GM19025 (cell line): ENCODE data around the gene IFNA16.
A peak's percentile ranks its signal among the peaks of the same experiment; 100 is the strongest.
"Not testable (repeated sequence)": the region's sequence is repeated elsewhere in the genome, so short reads cannot be mapped to it uniquely, and the experiment has no call there.

ENCODE experiments used
- ATAC-seq: cut with Tn5 transposase; IDR thresholded peaks from one replicate; pipeline ENCODE4 v1.9.1; 2021; ENCODE audit warnings: mild to moderate bottlenecking, low read depth, moderate library complexity; ENCODE audit not compliant: unreplicated experiment

Gene IFNA16

DNA sequence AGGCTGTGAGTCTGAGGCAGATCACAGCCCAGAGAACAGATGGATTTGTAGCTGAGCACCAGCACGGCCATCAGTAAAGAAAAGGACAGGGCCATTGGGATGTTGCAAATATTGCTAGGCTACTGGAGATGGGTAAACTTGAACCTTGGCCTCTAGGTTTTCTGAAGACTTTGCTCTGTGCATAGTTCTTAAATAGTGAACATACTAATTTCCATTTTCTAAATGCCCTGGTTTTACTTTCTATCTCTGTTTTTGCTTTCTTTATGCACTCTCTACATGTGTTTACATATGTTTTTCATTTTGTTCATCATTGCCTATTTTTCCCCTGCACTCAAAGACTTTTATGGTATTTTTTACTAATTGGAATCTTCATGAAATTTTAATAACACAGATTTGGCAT, at the start of gene IFNA16:
Gene IFNA16, minus strand, starts transcription at position 101 of the 400 bp plus-strand sequence. Its CDS starts 6 bp downstream, at position 95.
- ATAC-seq: not testable (repeated sequence)

GRCh38 chr9:21265421-21266189, 48.5 kb upstream of the IFNA16 start:
- ATAC-seq: peak; percentile 53

DNA sequence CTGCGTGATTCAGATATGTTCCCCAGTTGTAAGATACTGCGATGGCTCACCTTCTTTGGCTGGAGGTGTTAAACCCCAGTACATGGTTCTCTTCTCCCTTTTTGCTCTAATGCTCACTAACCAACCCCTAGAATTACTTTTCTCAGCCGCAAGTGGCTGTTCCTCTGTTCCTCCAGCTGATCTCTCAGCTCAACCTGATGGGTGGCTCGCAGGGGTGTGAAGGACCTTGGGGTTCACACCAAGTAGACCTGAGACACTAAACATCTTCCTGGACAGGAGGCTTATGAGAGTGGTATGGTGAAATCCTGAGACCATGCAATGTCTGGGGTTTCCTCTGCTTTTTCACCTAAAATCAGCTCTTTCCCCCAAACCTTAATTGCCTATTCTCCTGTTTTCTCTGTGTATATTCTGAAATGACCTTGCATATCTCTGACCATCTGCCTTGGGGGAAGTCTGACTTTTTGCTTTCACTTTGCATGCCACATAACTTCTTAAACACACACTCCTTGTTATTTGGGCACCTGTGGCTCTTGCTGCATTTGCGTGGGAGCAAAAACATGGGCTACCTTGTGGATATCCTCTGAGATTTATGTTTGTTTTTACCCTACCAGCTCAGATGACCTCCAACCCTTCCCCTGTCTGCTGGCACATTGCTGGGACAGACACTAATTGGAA, 38.6 kb upstream of the IFNA16 start:
- no peak for ATAC-seq

- peak; percentile 65 for ATAC-seq
Measured at GRCh38 chr9:21252721-21253547, 35.8 kb upstream of the IFNA16 start.

- ATAC-seq: no peak
Measured at GRCh38 chr9:21251638-21252037, 34.5 kb upstream of the IFNA16 start.

DNA sequence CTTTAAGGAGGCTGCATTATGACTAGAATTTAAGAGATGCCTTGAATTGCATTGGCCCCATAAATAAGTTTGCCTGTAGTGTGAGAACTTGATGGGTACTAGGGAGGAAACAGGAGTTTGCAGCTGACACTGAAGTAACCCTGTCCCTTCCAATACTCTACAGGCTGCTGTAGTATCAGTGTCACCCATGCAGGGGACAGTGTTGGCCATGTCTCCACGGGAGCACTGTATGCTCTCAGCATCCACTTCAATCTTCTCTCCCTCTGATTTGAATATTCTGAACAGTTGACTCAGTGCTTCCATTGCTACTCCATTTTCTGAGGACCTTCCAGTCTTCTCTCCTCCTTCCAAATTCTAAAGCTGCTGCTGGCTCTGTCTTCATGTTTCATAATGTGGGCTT, 34.1 kb upstream of the IFNA16 start:
- no peak for ATAC-seq

- ATAC-seq: no peak
Measured at GRCh38 chr9:21244836-21245235, 27.7 kb upstream of the IFNA16 start.

GRCh38 chr9:21239911-21240310, 22.8 kb upstream of the IFNA16 start, which contains the start of gene IFNA14:
IFNA14 (minus strand) TSS chr9:21240005; CDS start chr9:21239935, 70 bp downstream.
- ATAC-seq: no peak

- not testable (repeated sequence) for ATAC-seq
Measured at GRCh38 chr9:21236360-21236714, 19.2 kb upstream of the IFNA16 start.

- ATAC-seq: peak; percentile 65
Measured at GRCh38 chr9:21235468-21236359, 18.6 kb upstream of the IFNA16 start.

- ATAC-seq: no peak
Measured at GRCh38 chr9:21234153-21234687, 17.1 kb upstream of the IFNA16 start.

- ATAC-seq: no peak
Measured at GRCh38 chr9:21233258-21233657, 16.1 kb upstream of the IFNA16 start.

GRCh38 chr9:21228122-21228521, 11.0 kb upstream of the IFNA16 start, which contains the start of gene IFNA17:
IFNA17 (minus strand) TSS chr9:21228222; CDS start chr9:21228173, 49 bp downstream.
- ATAC-seq: no peak

DNA sequence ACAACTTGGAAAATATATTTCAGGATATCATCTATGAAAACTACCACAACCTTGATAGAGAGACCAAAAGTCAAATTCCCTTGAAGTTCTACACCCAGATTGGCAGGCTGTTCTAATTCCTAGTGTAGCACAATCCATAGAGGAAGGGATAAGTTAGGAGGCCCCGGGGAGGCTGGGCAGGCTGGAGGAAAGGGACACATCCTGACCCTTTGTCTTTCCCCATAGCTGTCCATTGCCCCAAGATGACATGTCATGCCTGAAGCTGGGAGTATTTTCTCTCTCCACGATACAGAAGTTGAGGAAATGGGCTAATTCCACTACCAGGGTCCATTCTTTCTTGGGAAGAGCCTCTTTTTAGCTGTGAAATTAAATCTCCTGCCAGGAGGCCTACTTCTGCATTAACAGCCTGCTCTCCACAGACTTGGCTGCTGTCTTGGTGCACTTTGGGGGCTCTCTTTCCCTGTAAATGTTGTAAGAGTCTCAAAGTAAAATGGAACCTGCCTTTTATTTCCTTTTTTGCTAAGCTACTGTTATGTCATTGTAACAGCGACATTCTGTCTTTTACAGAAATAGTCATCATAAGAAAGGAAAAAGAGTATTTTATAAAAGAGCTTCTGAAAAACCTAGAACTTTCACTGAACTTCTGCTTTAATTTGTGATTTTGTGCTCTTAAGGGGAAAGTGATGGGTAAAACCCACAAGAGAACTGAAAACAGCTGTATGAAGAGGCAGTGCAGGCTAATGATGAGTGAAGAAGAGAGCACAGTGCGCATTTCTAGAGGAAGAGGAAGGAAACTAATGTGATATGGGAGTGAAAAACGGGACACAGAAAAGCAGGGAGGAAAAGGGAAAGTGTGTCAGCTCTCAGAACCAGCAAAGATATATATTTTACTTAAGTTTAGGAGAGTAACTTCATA, 3.4 kb downstream of the IFNA16 start:
- ATAC-seq: not testable (repeated sequence)

- not testable (repeated sequence) for ATAC-seq
Measured at GRCh38 chr9:21212160-21212559, 5.0 kb downstream of the IFNA16 start.

DNA sequence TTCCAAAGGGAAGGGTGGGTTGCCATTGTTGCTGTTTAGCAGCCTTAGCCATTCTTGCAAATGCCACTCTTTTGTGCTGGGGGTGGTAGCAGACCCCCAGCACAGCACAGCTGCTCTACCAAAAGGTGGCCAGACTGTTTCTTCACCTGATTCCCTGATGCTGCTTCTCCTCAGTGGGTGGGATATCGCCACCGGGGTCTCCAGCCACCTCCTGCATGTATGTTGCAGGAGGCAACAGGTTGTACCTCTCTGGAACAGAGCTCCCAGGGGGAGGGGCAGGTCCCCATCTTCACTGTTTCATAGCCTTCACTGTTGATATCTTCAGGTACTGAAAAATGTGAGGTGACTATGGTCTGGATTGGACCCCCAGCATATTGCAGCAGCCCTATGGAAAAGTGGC, 6.3 kb downstream of the IFNA16 start:
- ATAC-seq: not testable (repeated sequence)

GRCh38 chr9:21210311-21210710, 6.8 kb downstream of the IFNA16 start:
- ATAC-seq: no peak

GRCh38 chr9:21207043-21207442, 10.1 kb downstream of the IFNA16 start, which contains the start of gene IFNA10:
IFNA10 (minus strand) TSS chr9:21207143; CDS start chr9:21207097, 46 bp downstream.
- ATAC-seq: not testable (repeated sequence)
